Measurements from ENCODE around the gene CHMP6. TPM values are rescaled to one million over a fixed set of nuclear protein-coding genes. Genes with fewer than 3 reads are reported as not detected.

CHMP6 gene
- total RNA-seq, 1 donor from 2014 or later: 19.5 TPM

- intact Hi-C loops (cut with micrococcal nuclease): no loop called here
- ATAC-seq (no peak), DNase-seq (no peak)
Measured at GRCh38 chr17:81046770-81047359, 55.2 kb downstream of the CHMP6 start.

- no peak for DNase-seq
Measured at GRCh38 chr17:81048827-81049371, 57.3 kb downstream of the CHMP6 start.

GRCh38 chr17:81049372-81049911 is 57.8 kb downstream of the CHMP6 start:
- ATAC-seq (no peak), DNase-seq (no peak)

More at GRCh38 chr17:81048827-81049371, 57.3 kb downstream of the CHMP6 start:
- intact Hi-C loops (cut with micrococcal nuclease): no loop called here
- no peak for ATAC-seq

More at GRCh38 chr17:81049372-81049911, 57.8 kb downstream of the CHMP6 start:
- intact Hi-C loops (cut with micrococcal nuclease): no loop called here

Other genes starting within 250 kb of the CHMP6 start
- gene BAIAP2, start 43.3 kb downstream of the CHMP6 start, total RNA-seq: 32.7 TPM
- gene PVALEF, start 173.7 kb downstream of the CHMP6 start, total RNA-seq: 0.20 TPM
- 14.5 TPM for gene AATK, start 174.4 kb downstream of the CHMP6 start, total RNA-seq
- 13.6 TPM for gene CEP131, start 231.1 kb downstream of the CHMP6 start, total RNA-seq
- gene TEPSIN, start 247.2 kb downstream of the CHMP6 start, total RNA-seq: 13.8 TPM
- gene NDUFAF8, start 247.5 kb downstream of the CHMP6 start, total RNA-seq: 53.7 TPM

Measured in left ventricle myocardium superior (tissue), 1 donor.